T1000 (cell line): ENCODE data around the gene UNC5A.

Experiments
- DNase-seq: peaks from one replicate; lab custom pipeline; 2025; ENCODE audit warnings: mixed read lengths; lab: John Stamatoyannopoulos, UW

The UNC5A gene

DNA sequence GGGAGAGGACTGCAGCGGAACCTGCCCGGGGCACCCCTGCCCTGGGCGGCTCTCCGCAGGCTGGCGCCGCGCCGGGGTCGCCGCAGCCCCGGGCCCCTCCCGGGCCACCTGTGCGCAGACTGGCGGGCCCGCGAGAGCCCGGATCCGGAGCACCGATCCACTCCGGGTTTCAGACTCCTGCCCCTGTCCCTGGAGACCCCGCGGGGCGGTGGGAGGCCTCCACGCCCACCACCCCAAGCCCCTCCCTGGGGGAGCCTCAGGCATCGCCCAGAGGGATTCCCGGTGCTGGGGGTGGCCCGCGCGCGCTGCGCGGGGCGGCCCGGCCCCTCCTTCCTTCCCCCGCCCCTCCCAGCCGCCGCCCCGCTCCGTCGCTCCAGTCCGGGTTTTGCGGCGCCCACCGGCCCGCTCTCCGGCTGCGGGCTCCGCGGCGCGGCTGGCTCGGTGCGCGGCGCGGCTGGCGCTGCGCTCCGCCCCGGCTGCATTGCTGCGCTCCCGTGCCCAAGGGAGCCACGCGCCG is at the start of gene UNC5A:
UNC5A (plus strand) TSS at position 479 of the 517 bp plus-strand sequence. CDS start 192 bp downstream, outside the sequence.
- no peak for DNase-seq

DNA sequence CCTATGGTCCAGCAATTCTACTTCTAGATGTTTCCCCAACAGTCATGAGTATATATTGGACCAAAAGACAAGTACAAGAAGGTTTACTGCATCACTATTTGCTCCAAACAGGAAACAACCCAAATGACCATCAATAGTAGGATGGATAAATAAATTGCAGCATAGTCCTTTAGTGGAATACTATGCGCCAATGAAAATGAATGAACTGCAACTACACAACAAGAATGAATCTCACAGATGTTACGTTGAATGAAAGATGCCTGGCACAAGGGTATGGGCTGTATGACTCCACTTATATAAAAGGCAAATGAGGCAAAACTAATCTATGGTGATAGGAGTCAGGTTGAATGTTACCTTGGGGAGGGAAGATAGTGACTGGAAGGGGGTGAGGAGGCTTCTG is 48.6 kb upstream of the UNC5A start:
- DNase-seq, result no peak

DNA sequence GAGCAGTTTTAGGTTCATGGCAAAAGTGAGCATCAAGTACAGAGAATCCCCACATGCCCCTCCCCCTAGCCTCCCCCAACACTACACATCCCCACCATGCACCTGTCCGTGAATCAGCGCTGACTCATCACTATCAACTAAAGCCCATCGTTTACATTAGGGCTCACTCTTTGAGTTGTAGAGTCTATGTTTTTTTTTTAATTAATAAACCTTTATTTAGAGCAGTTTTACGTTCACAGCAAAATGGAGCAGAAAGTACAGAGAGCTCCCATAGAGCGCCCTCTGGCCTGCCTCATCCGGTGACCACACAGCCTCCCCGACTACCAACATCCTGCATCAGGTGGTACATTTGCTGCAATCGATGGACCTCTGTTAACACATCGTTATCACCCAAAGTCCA is 47.9 kb upstream of the UNC5A start:
- no peak for DNase-seq

DNA sequence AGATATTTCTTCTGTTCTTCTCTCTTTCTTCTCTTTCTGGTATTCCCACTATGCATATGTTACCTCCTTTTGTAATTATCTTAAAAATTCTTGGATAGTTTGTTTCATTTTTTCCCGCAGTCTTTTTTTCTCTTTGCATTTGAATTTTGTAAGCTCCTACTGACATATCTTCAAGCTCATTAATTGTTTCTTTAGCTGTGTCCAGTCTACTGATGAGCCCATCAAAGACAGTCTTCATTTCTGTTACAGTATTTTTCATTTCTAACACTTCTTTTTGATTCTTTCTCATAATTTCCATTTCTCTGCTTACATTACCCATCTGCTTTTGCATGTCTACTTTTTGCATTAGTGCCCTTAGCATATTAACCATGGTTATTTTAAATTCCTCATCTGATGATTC is 44.7 kb upstream of the UNC5A start:
- DNase-seq, result no peak

DNA sequence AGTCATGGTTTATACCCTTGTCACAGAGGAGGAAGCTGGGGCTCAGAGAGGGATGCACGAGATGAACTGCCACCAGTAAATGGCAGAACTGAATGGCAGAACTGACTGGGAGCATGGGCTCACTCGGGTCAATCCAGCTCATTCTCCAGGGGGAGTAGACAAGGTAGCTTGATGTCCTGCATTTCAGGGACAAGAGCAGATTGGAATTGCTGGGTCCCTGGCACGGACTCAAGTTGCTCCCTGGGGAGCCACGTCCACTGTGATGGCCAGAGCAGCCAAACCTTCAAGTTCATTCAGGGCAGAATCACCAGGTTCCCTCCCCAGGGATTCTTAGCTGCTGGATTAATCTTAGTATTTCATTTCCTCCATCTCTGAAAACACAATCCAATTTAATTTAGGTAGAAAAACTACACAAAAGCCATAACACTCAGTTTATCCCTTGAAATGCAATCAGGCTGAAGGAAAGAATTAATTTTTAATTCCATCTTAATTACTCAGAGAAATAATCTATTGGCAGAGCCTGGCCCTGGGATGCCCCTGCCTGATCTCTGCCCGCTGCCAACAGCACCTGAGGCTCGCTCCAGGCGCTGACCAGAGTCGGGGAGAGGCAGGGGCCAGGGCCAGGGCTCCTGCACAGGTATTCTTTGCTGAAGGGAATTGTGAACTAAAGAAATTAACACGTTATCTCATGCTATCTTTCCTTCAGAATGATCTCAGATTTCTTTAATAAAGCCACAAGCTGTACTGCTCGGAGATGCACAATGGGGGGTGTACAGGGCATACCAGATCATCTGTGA is 42.0 kb upstream of the UNC5A start:
- DNase-seq, result no peak

DNA sequence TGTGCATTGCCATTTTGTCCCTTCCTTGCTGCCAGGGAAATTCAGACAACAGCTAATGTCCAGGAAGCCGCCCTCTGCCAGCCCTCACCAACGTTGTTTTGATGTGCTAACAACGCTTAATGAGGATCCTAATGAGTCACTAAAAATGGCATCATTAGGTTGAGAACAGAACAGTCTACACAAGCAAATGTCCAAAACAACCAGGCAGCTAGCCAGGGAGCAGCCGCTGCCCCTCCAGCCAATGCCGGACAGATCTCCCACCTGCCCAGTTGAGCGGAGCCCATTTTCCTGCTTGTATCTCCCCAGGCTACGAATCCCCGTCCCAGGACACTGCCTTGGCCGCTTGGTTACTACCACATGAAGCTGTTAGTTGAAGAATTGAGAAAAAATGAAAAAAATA is 40.4 kb upstream of the UNC5A start:
- DNase-seq, result no peak

DNA sequence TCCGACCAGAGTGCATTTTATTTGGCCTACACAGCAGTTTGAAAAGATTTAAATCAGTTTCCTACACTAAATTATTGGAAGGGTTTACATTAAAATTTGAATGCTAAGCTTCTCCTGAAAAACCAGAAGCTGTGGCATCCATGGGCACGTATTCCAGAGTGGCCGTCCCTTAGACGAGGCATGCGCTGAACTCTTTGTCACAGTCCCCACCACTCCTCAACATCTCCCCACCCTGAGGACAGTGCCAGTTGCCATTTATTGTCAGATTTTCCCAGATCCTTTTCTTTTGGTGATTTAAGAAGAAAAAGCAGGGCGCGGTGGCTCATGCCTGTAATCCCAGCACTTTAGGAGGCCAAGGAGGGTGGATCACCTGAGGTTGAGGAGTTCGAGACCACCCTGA is 39.9 kb upstream of the UNC5A start:
- no peak for DNase-seq

DNA sequence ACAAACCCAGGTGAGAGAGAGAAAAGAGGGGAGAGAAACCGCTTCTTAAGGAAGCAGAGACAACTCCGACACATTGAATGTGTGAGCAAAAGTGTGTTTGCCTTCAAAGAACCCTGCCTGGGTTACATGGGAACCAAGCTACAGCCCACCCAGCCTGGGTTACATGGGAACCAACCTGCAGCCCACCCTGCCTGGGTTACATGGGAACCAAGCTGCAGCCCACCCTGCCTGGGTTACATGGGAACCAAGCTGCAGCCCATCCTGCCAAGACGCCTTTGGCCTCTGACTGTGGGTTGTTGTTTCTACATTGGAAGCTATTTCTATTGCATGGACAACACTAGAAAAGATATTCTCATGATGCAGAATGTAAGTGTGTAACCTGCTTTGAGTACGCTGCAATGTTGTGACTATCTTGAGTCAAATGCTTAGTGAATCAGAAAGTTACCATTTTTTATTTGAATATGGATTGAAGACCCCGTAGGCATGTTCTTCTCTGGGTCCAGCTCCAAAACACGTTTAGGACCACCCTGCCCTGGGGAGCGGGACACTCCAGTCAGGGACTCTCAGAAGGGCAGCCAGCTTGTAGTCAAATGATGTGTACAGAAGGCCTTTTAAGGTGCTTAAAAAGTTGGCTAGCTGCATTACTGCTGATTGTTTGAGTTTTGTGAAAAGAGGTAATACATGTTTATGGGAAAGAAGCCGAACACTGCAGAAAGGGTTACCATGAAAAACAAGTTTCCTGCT is 39.1 kb upstream of the UNC5A start:
- DNase-seq, result no peak

DNA sequence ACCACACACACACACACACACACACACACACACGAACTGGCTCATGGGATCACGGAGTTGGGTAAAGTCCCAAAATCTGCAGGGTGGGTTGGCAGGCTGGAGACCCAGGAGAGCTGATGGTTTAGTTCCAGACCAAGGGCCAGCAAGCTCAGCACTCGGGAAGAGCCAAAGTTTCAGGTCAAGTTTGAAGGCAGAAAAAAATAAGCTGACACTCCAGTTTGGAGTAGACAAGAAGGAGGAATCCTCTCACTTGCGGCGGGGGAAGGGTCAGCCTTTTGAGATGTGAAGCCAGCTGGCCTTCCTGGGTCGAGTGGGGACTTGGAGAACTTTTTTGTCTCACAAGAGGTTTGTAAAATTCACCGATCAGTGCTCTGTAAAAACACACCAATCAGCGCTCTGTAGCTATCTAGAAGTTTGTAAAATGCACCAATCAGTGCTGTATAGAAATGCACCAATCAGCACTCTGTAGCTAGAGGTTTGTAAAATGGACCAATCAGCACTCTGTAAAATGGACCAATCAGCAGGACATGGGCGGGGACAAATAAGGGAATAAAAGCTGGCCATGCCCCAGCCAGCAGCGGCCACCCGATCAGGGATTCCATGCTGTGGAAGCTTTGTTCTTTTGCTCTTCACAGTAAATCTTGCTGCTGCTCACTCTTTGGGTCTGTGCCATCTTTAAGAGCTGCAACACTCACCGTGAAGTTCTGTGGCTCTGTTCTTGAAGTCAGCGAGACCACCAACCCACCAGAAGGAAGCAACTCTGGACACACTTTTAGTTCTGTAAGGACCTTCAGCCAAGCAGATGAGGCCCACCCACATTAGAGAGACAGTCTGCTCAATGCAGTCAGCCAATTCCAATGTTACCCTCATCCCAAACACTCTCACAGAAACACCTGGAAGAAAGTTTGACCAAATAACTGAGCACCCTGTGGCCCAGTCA is 37.8 kb upstream of the UNC5A start:
- DNase-seq, result no peak

DNA sequence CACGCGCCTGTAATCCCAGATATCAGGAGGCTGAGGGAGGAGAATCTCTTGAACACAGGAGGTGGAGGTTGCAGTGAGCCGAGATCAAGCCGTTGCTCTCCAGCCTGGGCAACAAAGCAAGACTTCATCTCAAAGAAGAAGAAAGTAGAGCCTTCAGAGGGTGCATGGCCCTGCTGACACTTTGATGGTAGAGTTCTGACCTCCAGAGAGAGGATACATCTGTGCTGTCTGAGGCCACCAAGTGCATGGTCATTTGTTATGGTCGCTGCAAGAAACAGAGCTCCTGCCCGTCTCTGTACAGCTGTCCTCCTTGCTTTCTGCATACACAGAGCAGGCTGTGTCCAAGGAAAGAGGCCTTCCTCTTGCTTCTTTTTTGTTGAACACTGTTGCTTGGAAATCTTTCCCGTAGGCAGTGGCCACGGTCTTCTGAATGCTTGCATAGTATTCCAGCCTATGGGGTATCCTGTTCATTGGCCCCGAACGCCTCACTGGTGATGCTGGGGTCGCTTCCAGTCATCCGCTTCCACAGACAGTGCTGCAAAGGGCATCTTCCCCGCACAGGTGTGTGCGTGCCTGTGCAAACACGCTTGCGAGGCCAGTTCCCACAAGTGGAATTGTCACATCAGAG is 36.8 kb upstream of the UNC5A start:
- DNase-seq, result no peak

DNA sequence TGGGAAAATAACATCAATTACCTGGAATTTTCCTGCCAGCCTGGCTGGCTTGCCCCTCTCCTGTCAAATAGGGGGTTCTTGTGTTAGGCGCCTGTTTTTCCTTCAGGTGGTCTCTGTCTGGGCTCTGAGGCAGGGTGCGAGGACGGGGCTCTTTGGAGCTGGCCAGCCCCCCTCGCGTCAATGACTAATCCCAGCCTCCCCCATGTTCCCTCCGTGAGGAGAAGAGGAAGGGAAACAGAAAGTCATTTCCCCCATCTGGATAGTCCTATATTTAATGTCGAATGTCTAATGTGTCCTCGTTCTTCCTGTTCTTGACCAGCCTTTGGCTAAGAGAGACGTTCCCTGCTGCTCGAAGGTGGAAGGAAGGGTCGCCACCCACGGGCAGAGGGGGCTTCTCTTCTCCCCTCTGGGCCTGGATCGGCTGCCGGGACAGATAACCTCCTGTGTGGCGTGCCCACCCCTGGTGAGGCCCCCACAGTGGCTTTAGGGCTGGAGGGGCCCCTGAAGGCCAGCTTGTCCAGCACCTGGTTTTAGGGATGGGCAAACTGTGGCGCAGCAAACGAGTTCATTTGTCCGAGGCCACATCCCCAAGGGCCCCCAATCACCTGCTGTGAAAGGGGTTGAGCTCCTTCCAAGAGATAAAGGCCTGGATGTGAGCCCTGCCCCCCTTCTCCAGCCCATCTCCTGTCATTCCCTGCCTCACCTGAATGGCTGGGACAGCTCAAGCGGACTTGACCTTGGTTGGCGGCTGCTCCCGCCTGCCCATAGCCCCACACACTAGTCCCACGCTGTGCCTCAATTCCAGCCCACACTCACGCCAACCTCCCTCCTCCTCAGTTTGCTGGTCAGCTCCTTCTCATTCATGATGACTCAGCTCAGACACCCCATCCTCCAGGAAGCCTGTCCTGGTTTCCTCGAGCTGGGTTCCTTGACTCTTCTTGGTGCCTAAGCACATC is 35.9 kb upstream of the UNC5A start:
- no peak for DNase-seq

DNA sequence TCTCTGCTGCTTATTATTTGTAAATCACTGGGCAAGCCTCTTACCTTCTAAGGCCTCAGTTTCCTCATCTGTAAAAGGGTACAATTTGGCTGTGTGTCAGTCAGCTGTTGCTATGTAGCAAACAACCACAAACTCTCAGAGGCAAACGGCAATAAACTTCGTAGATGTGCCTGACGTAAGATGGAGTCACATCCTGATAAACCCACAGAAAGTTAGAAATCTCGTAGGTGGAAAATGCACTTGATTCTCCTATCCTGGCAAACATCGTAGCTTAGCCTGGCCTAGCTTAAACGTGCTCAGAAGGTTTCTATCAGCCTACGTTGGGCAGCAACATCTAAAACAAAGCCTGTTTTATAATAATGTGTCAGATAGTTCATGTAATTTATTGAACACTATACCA is 35.0 kb upstream of the UNC5A start:
- no peak for DNase-seq

DNA sequence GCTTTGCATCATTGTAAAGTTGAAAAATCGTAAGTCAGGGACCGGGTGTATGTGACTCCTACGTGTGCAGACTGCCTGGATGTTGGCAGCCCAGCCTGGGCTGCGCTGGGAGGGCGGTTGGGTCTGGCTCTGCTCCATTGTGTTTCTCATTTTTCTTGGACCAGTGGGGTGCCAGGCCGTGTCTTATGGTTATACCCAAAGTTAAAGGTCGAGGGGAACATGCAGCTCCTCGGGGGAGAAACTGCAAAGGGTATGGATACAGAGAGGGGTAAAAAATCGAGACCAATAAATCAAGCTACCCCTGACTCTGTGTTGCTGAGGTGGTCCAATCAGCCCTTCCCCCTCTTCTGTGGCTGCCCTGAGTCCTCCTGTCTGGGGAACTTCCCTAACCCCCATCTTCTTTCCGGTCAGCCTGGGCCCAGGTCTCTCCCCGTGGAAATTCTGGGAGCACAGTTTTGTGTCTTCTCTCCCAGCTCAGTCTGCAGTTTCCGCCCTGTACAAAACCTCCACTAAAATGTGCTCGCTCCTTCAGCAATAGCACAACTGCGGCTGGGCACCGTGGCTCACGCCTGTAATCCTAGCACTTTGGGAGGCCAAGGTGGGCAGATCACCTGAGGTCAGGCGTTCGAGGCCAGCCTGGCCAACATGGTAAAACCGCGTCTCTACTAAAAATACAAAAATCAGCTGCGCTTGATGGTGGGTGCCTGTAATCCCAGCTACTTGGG is 34.1 kb upstream of the UNC5A start:
- no peak for DNase-seq

DNA sequence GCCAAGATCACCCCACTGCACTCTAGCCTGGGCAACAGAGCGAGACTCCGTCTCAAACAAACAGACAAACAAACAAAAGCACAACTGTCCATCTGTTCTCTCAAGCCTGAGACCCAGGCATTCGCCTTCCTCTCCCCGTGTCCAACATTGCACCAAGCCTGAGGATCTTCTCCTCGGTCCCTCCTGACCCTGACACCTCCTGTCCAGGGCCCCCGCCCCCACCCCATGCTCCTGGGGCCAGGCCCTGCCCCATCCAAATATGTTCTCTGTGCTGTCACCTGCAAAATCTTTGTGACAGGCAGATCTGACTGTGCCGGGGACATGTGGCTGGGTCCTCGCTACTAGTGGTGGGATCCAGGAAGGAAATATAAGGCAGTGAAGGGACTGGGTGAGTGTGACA is 33.4 kb upstream of the UNC5A start:
- no peak for DNase-seq

DNA sequence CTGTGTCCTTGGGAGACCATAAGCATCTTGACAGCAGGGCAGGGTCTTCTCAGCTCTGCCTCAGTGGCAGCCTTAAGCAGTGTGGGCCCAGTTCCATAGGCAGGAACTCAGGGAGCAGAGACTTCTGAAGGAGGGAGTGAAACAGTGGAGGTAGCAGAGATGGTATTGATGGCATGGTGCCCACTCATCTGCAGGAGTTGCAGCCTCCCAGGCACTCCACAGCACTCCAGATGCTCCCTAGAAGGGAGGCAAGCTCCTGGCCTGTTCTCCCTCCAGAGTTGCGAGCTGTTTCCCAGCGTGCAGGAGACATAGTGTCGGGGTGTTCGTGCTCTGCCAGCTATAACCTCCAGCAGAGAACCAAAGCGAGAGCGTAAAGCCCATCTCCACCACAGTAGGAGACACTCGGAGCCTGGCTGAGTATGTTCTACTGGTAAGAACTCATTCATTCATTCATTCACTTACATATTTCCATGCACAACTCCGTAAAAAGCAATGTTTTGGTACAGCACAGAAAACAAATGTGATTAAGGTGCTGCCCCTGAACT is 31.4 kb upstream of the UNC5A start:
- no peak for DNase-seq

DNA sequence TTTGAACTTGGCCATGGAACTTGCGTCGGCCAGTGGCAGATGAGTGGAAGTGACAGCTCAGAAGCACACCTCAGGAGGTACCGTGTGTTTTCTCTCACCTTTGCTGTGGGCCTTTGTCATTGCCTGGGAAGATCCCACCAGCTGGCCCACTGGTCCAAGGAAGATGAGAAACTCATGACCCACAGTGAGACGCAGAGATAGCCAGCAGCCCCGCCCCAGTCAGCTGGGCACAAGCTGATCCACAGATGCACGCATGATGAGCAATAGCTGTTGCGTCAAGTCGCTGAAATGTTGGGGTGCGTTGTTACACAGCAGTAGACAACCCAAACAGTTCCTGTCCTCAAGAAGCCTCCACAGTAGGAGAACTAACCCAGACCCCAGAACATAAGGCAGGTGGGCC is 30.8 kb upstream of the UNC5A start:
- DNase-seq, result no peak

DNA sequence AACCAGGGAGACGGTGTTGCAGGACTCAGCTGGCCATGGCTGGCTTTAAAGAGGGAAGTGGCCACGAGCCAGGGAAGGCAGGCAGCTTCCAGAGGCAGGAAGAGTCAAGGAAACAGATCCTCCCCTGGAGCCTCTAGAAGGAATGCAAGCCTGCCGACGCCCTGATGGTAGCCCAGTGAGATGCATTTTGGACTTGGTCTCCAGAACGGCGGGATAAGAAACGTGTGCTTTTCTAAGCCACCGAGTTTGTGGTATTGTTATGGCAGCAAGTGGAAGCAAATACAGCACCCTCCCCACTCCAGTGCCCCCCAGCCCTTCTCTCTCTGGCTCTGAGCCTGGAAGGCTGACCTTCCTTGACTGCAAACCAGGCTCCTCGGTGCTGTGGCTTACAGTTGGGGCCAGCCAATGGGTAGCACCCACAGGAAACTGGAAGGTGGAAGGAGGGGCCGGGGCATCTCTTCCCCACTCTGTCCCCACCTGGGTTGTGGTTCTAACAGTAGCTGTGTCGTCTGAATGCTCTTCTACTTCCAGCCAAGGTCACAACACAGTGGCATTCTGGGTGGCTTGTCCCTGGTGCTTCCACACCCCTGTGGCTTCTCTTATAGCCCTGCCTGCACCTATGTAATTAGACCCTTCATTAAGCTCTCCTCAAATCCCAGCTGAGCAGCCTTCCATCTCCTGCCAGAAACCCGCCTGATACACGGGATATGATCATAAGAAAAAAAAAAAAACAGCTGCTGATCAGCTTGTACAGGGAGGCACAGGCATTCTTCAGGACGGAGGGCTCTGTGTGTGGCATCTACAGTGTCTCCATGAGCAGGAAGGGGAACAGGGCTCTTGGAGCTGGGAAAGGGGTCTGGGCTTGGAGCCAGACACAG is 29.9 kb upstream of the UNC5A start:
- no peak for DNase-seq

DNA sequence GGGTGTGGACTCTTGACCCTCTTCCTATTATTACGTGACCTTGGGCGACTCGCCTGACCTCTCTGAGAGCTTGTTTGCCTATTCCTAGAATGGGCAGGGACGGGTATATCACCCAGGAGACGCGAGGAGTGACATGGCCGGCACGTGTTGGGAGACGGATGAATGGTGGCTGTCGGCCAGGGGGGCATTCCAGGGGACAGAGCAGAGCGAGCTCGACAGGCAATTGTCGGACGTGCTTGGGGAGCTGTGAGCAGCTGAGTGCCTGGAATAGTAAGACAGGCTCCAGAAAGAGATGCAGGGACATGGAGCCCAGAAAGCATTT is 29.3 kb upstream of the UNC5A start:
- no peak for DNase-seq
